ENCODE results near the gene SMG6.

GRCh38 chr17:2186937-2187336, 116.6 kb downstream of the SMG6 start:
- TF ChIP-seq CTCF (IDR thresholded peaks at IDR 0.05) (no peak), POLR2A (IDR thresholded peaks at IDR 0.05) (no peak)

Measured in upper lobe of left lung (tissue), 4 donors.